Dedifferentiated amniotic fluid mesenchymal stem cell (primary cell): ENCODE measurements around the gene ASPG.

Source experiments
- DNase-seq: peaks from one replicate; pipeline ENCODE4 v3.0.0-alpha.2; 2016; ENCODE audit errors: extremely low spot score

The ASPG gene

DNA sequence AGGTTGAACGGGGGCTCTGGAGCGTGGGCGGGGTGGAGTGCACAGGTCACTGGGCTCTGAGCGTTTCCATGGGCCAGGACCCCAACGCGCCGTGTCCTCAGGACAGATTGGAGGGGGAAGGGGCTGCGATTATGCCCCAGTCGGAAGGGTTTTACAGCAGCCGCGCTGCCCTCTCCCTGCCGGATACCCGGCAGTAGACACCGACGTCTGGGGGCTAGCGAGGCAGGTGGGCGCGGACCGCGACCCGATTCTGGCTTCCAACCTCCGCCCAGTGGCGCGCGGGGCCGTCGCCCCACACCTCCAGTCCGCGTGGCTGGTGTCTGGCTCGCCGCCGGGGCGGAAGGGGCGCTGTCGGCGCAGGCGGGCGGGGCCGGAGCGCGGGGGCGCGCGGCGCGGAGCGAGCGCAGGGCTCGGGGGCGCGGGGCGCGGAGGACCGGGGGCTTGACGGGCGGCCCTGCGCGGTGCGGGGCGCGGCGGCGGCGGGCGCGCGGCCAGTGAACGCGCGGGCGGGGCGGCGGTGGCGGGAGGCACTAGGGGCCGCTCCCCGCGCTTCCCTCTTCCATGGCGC, 50.5 kb downstream of the ASPG start:
- no peak for DNase-seq

DNA sequence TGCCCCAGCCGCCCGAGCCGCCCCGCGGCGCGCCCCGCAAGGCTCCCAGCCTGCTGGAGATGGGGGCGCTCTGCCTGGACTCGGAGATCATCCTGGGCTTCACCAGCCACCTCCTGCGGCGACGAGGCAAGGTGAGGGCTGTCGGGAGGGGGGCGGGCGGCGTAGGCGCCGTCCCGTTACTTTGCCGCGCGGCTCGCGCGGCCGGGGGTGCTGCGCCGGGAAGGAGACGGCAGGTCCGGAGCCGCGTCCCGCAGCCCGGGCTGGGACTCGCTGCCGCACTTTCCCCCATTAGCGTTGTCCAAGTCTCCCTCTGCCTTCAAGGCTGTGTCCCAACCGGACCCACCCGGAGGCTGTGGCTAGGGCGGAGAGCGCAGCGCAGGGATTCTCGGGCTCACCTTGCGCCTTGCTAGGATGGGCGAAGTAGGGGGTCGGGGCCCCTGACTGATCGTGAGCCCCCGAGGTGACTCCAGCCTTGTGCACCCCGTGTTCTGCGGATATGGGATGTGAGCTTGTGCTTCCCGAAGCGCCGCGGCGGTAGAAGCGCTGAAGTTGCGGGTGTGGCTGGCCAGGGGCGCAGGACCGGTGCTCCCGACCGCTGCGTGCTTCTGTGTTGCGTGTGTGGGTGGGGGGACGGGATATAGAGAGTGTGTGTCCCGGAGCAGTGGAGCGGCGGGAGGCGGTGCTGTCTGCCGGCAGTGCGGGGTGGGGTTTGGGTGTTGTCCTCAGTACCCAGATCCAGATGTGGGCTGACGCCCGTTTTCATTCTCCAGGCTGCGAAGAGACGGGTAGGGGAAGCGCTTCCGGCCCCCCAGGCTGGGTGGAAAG, 51.2 kb downstream of the ASPG start:
- no peak for DNase-seq

DNA sequence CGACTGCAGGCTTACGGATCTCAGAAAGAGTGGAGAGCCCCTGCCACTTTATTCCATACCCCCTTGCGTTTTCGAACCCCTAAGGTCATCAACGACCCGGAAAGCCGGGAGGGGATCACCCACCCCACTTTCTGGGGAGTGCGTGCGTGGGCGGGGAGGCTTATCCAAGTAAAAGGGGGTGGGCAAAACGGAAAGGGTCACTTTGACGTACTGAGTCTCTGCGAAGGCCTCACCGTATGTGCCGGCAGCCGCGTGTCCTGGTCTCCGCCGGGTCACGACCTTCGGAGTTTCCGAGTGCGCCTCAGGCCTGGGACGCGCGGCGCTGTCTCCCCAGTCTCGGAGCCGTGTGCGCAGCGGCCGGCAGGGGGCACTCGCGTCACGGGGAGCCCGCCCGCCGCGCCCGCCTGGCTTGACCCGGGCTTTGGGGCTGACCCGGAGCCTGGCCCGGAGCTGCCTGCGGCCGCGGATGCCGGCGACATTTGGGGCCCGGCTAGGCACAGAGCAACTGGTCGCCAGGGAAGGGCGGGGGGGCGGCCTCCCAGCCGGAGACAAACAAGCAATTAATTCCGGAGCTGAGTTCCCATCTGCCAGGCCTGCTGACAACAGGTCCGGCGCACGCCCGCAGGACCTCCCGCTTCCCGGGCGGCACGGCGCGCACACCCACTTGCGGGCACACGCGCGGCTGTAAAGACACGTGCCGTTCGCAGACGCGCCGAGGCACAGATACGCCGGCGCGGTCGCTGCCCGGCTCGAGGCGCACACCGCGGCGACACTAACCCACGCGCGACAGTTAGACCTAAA, 52.0 kb downstream of the ASPG start:
- DNase-seq, result no peak

DNA sequence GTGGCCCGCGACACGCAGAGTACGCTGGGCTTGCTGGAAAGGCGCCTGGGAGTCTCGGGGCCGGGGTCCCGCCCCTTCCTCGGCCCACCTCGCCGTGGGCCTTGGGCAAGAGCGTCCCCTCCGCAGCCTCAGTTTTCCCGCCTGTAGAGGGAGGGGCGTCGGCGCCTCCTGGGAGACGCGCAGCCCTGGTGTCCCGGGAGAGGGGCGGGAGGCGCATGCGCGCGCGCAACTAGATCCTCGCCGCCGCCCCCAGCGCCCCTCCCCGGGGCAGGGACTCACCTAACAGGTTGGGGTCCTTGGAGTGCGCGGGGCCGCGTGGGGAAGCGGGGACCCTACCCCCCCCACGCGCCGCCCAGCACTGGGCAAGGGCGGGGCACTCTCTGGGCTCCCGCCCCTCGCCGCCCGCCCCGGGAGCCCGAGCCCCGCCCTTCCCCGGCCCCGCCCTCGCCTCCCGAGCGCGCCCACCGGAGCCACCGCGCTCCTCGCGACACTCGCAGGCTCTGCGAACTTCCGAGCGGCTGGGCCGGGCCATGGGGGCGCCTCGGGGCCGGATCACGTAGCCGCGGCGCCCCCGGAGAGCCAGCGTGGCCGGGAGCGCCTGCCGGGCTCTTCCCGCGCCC, 52.7 kb downstream of the ASPG start, which contains the start of gene KIF26A:
Gene KIF26A, plus strand, starts transcription at position 490 of the 620 bp plus-strand sequence. CDS start 136 bp downstream, outside the sequence.
- no peak for DNase-seq

DNA sequence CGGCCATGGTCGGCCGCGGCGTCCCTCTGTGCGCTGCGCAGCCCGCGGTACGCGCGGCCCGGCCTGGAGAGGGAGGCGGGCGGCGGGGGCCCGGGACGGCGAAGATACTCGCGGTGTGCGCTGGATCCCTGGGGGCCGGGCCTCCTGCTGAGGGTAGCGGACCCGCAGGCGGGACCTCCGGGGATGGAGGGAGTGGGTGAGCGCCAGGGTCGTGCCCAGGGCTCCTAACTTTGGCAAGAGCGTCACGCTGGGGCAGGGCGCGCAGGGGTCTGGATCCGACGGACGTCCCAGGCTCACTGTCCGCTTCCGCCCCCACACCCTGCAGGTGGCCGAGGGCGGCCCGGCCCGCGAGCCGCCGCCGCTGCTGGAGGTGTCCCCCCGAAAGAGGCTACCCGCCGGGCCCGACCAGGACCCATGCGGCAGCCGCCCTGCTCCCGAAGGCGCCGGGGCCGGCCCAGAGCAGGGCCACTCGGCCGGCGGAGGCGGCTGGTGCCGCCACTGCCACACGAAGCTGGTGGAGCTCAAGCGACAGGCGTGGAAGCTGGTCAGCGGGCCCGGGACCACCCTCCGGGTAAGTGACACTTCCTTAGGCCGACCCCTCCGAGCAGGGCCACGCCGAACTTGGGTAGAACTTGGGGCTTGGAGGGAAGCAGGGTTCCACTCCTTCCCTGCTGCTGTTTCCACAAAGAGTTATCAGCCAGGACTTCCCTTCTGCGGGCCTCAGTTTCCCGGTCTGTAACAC, 53.4 kb downstream of the ASPG start:
- DNase-seq, result no peak

DNA sequence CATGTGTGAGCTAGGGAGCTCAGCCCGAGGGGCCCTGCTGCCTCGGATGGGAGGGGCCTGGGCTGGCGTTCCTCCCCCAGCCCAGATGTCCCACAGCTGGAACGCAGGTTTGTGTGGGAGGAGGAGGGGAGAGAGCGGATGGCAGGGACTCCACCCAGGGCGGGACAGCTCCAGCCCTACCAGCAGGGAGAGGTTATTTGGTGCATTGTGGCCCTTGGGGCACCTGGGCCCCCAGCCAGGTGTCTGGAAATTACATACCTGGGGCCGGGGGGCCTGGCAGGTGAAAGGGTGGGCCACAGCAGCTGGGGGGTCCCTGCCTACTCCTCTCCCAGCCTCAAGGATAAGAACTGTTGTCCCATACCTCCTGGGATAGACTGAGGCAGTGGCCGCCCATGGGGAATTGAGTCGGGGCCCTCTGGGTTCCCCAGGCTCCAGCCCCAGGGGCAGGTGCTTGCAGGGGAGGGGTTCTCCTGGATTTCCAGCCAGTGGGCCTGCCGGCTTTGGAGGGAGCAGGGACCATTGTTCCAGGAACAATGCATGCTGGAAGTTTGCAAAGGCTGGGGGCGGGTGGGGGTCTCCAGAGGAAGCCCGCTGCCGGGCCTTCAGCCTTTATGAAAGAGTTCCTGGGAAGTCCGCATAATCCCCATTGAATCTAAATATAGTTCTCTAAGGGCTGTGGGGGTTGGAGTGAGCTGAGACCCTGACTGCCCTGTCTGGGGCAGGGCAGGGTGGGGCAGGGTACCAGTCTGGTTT, 54.1 kb downstream of the ASPG start:
- no peak for DNase-seq

DNA sequence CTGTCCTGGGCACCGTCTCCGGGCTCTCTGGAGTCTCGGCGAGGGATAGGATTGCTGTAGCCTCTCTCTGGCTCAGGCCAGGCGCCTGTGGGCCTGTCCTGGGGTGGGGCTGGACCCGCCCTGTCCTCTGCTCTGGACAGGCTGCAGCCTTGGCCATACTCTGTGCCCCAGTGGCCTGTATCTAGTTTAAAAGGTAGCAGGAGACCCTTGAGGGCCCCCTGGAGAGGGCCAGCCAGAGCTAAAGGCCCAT, 54.6 kb downstream of the ASPG start:
- no peak for DNase-seq

DNA sequence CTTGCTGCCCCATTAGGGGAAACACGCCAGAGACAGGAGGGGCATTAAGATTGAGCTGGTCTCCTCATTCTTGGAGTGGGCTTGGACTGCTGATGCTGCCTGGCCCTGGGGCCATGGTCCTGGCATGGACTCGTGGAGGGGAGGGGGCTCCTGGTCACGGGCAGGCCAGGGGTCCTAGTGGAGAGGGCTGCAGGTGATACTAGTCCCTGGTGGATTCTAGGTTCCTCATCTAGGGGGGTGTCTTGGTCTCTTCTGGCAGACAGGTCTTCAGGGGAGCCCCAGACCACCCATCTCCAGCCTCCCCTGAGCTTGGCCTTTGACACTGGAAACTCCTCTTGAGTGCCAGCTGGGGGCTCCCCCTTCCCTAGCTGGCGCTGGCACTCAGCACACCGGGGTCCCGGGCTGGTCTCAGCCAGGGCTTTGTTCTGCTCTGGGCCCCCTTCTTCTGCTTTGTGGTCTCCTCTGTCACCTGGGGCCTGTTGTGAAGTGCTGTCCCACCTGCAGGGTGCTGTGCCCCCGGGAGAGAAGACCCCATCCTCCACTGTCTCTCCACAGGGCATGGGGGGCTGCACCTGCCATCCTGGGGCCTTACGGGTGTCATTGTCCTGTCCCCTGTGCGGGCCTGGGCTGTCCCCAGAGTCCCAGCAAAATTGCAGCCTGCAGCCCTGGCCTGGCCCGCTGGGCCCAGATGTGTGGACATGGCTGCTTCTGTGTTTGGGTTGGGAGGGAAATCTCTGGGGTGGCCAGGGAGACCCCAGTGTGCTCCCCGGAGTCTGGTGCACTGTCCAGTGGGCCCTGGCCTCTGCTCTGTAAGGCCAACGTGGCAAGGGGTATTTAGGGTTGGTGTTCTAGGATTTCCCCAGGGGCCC, 55.2 kb downstream of the ASPG start:
- no peak for DNase-seq

DNA sequence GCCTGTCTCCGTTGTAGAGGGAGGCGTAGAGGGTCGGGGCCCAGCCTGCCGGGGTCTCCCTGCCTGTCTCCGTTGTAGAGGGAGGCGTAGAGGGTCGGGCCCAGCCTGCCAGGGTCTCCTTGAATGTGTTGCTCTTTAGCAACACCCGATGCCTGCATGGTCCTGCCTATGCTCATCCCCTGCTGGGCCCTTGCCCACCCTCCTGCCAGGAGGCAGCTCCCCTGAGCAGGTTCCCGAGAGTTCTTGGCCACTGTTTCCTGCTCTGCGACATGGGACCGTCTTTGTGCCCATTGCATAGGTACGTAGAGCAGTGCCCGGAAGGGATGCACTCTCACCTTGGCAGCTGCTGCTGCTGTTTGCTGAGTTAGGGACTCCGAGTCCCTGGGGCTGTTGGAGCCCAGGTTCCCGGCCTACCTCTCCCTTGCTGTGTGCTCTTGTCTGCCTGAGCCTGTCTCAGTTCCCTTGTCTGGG, 56.2 kb downstream of the ASPG start:
- DNase-seq, result no peak

DNA sequence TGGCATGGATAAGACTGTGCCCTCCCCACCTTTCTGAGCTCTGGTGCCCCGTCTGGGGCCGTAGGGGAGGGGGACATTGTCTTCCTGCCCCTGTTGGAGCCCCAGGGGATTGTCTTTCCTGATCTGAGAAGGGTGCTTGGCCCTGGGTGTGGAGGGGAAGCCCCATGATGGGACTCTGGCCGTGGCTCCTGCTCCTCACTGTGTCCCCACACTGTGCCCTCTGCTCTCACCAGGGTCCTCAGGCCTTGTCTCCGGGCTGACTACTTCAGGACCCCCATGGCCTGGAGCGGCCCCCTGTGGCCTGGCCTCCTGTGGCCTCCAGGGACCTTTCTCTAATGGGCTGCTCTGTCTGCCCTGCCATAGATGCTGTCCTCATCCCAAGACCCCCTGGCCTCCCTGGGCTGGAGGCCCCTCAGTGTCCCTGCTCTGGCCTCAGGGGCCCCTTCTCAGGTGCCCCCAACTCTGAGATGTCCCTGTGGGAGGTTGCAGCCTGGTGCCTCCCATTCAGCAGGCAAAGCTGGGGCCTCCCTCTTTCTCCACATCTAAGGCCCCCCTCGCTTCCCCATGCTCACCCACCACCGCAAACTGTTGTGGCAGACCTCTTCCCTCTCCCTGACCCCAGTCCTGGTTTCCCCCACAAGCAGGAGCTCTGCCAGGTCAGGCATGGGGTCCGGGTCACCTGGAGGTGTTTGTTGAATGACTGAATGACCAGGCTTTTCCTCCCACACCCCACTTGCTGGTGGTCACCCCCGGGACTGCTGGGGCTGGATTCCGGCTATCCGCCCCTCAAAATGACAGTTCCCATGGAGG, 56.8 kb downstream of the ASPG start:
- no peak for DNase-seq

DNA sequence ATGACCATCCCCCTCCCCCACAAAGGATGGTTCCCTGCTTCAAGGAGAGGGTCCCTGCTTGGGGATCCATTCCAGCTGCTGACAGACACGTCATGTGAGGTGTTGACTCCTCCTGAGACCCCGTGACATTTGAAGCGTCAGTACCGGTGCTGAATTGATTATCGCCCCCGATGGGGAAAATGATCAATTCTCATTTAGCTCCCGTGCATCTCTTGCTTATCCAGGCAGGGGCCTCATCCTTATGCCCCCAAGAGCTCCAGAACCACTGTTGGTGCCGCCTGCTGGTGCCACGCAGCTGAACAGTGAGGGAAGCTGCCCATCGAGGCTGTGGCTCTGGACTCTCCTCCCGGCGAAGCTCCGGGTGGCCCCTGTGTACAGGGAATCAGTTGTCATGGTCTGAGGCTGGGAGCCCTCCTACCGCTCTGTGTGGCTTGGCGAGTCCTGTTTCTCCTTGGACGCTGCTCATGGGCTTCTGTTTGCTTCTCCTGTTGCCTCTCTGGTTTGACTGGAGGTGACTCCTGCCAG, 57.5 kb downstream of the ASPG start:
- DNase-seq, result no peak

DNA sequence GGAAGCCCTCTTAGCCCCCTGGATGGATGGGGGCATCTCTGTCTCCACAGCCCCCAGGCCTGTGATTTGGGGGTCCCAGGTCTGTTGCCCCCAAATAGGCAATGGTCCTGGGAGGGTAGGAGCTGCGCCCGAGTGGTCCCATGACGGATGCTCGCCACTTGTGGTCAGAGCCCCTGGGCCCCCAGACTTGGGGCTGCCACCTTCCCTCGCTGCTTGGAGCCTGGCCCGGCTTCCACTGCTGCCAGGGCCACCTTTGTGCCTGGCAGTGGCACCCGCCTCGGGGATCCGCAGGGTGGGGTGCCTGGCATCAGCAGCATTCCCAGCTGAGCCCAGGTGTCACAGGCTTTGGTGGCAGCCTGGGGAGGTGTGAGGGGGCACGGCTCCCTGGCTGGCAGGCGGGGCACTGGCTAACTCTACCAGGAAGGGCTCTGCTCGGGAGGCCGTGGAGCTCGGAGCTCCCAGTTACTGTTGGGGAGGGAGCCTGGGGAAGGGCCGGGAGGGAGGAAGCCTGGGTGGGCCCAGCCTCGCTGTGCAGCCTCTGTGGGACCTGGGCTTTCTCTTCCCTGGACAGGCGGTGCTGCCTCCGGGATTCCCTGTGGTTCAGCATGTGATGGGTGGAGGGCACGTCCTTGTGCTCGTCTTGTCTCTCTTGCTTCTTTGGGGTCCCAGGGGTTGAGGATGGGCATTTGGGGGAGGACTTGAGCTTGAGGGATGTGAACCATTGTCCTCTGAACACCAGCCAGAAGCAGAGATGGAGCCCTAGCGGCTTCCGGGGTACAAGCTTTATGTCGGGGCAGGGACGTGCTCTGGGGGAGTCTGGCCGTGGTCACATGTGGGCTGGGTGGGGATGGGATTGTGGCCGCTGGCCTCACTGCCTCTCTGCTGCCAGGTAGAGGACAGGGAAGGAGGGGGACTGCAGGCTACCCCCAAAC, 58.3 kb downstream of the ASPG start:
- DNase-seq, result no peak

DNA sequence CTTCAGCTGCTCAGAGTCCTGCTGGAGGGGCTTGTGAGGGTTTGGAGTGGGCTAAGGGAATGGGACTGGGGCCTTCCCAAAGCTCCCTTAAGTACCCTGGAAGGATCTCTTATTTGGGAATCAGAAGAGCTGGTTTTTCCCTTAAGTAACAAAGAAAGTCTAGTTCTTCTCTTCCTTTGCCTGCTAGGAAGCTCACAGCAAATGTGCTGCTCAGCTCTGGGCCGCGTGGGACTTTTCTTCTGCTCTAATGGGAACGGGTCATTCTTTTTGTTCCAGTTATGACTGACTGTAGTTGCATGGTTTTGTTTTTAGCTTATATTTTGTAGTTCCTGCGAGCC, 58.9 kb downstream of the ASPG start:
- DNase-seq, result no peak

DNA sequence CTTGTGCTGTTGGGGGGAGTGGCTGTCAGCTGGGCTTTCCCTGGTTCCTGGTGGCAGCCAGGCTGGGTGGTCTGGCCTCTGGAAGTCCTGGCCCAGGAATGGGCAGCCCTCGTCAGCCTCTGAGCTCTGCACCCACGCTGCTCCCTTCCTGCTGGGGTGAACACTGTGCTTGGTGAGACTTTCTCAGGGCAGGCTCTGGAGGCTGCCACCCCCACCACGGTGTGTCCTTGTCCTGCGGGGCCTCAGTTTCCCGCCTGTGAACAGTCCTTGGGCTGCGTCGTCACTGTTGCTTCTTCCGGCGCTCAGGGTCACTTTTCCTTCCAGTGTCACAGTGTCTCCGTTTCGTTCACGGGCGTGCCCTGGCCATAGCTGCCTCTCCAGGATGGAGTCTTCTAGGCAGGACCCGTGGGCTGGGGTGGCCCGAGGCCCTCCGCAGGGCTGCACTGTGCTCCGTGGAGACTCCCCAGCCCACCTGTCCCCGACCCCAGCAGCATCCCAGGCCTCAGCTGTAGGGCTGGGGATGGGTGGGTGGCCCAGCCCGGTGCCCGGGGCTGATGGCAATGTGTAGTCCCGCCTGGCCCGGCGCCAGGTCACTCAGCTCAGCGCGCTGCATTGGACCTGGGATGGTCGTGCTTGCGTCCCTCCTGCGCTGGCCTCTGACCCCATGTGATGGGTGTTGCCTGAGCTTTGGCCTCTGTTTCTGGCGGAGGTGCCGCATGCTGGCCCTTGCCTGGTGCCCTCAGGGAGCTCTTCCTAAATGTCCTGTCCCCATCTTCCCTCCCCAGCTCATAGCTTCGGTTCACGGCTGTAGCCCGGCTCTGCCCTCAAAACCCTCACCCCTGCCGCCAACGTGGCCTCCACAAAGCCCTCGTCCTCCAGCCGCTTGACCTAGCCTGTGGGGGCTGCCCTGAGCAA, 59.7 kb downstream of the ASPG start:
- DNase-seq, result no peak

DNA sequence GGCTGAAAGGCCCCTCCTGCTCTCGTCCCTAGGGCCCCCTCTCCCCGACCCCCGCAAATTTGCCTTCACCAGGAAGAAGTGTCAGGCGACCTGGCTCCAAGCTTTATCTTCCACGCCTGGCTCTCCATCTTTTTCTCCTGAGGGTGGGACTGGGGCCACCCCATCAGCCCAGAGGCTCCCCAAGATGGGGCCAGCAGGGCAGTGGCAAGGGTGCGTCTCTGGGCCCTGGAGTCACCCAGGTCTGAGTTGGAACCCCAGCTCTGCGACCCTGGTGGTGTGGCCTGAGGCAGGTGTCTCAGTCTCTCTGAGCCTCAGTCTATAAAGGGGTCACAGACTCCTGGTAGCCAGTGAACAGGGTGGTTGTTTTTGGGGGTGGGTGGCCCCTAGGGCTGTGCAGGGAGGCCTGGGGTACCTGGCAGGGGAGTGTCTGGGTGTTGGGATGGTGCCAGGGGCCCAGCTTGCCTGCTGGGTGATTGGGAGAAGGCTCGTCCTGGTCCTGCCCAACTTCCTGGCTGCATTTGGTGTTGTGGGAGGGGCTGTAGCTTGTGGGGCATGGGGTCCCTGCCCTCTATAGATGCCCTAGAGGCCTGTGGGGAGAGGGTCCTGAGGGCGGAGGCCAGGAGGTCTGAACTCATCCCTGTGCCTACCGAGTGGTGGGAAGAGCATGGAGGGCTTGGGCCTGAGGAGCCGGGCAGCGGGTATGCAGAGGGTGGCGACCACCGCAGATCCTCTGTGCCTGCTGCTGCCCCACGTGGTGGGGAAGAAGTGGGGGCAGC, 60.5 kb downstream of the ASPG start:
- no peak for DNase-seq
